WTC11 (cell line): ENCODE measurements around the gene CDH3. TPM values are rescaled to one million over a fixed set of nuclear protein-coding genes. Genes with fewer than 3 reads are reported as not detected.

Experiments used
- AFF4 ChIP-seq: sonication (generic); formaldehyde crosslinking; IDR thresholded peaks from 2 replicates; pipeline ENCODE4 v1.8.1; 2023; ENCODE audit warnings: mild to moderate bottlenecking, missing genetic modification reagents, borderline replicate concordance
- ARID4B ChIP-seq: sonication (generic); formaldehyde crosslinking; IDR thresholded peaks from 2 replicates; pipeline ENCODE4 v1.8.0; 2023; ENCODE audit warnings: missing genetic modification reagents, mild to moderate bottlenecking, borderline replicate concordance
- CTCF ChIP-seq: fragments of 200-600 bp; IDR thresholded peaks from 2 replicates; pipeline ENCODE4 v1.8.0; 2022; ENCODE audit warnings: antibody characterized with exemption
- EMX1 ChIP-seq: fragments of 250-450 bp; sonication (Bioruptor Pico); IDR thresholded peaks from 2 replicates; pipeline ENCODE4 v1.8.0; 2021; ENCODE audit warnings: mild to moderate bottlenecking
- FOXJ3 ChIP-seq: sonication (generic); formaldehyde crosslinking; IDR thresholded peaks from 2 replicates; pipeline ENCODE4 v1.9.0; 2021; ENCODE audit warnings: missing genetic modification reagents, mild to moderate bottlenecking, borderline replicate concordance
- FOXK1 ChIP-seq: sonication (generic); formaldehyde crosslinking; IDR thresholded peaks from 2 replicates; pipeline ENCODE4 v1.8.0; 2022; ENCODE audit warnings: mild to moderate bottlenecking, moderate library complexity, missing genetic modification reagents
- HMGA2 ChIP-seq: fragments of 250-450 bp; sonication (Bioruptor Pico); IDR thresholded peaks from 2 replicates; pipeline ENCODE4 v1.4.0; 2021; ENCODE audit warnings: mild to moderate bottlenecking, moderate library complexity
- IRF2 ChIP-seq: sonication (generic); formaldehyde crosslinking; IDR thresholded peaks from 2 replicates; pipeline ENCODE4 v1.8.0; 2022; ENCODE audit warnings: low read depth, missing genetic modification reagents, borderline replicate concordance
- NFATC4 ChIP-seq: fragments of 250-450 bp; sonication (Bioruptor Pico); IDR thresholded peaks from 2 replicates; pipeline ENCODE4 v1.9.0; 2021; ENCODE audit warnings: mild to moderate bottlenecking
- NFE2L1 ChIP-seq: sonication (generic); formaldehyde crosslinking; IDR thresholded peaks from 2 replicates; pipeline ENCODE4 v1.8.1; 2023; ENCODE audit warnings: missing genetic modification reagents
- NR3C1 ChIP-seq: sonication (generic); formaldehyde crosslinking; conservative IDR thresholded peaks from 2 replicates; pipeline ENCODE4 v1.8.1; 2023; ENCODE audit warnings: low read depth, mild to moderate bottlenecking, missing genetic modification reagents
- PRRX2 ChIP-seq: fragments of 250-450 bp; sonication (Bioruptor Pico); IDR thresholded peaks from 2 replicates; pipeline ENCODE4 v1.8.0; 2021; ENCODE audit warnings: mild to moderate bottlenecking
- SMAD4 ChIP-seq: sonication (generic); formaldehyde crosslinking; IDR thresholded peaks from 2 replicates; pipeline ENCODE4 v1.8.0; 2022; ENCODE audit warnings: mild to moderate bottlenecking, missing genetic modification reagents
- SP1 ChIP-seq: sonication (generic); formaldehyde crosslinking; conservative IDR thresholded peaks from 2 replicates; pipeline ENCODE4 v1.8.1; 2022; ENCODE audit warnings: missing genetic modification reagents
- TCF7 ChIP-seq: sonication (generic); formaldehyde crosslinking; IDR thresholded peaks from 2 replicates; pipeline ENCODE4 v1.8.0; 2022; ENCODE audit warnings: mild to moderate bottlenecking, low read depth, missing genetic modification reagents, moderate library complexity
- ZMAT4 ChIP-seq: fragments of 250-450 bp; sonication (Bioruptor Pico); IDR thresholded peaks from 2 replicates; pipeline ENCODE4 v1.9.0; 2021; ENCODE audit warnings: mild to moderate bottlenecking
- ZNF219 ChIP-seq: sonication (generic); formaldehyde crosslinking; IDR thresholded peaks from 2 replicates; pipeline ENCODE4 v1.8.0; 2023; ENCODE audit warnings: missing genetic modification reagents, mild to moderate bottlenecking, borderline replicate concordance
- ZNF416 ChIP-seq: fragments of 250-450 bp; sonication (Bioruptor Pico); IDR thresholded peaks from 2 replicates; pipeline ENCODE4 v1.9.0; 2021; ENCODE audit warnings: mild to moderate bottlenecking, inconsistent platforms
- ZNF532 ChIP-seq: fragments of 250-450 bp; sonication (Bioruptor Pico); IDR thresholded peaks from 2 replicates; pipeline ENCODE4 v1.9.0; 2021; ENCODE audit warnings: mild to moderate bottlenecking, borderline replicate concordance
- total RNA-seq: library from RNA; stranded (reverse); gene quantifications from 3 replicates; pipeline ENCODE4 v1.2.3, GENCODE V29; 2021
- TF ChIP-seq, protein P1 (sequence below): sonication (generic); formaldehyde crosslinking; IDR thresholded peaks from 2 replicates; pipeline ENCODE4 v1.8.0; 2023; ENCODE audit warnings: missing genetic modification reagents
- TF ChIP-seq, protein P2 (sequence below): sonication (generic); formaldehyde crosslinking; IDR thresholded peaks from 2 replicates; pipeline ENCODE4 v1.8.1; 2023; ENCODE audit warnings: mild to moderate bottlenecking, missing genetic modification reagents, moderate library complexity

Gene CDH3
- total RNA-seq, 1 experiment from 2014 or later, result 128 TPM

DNA sequence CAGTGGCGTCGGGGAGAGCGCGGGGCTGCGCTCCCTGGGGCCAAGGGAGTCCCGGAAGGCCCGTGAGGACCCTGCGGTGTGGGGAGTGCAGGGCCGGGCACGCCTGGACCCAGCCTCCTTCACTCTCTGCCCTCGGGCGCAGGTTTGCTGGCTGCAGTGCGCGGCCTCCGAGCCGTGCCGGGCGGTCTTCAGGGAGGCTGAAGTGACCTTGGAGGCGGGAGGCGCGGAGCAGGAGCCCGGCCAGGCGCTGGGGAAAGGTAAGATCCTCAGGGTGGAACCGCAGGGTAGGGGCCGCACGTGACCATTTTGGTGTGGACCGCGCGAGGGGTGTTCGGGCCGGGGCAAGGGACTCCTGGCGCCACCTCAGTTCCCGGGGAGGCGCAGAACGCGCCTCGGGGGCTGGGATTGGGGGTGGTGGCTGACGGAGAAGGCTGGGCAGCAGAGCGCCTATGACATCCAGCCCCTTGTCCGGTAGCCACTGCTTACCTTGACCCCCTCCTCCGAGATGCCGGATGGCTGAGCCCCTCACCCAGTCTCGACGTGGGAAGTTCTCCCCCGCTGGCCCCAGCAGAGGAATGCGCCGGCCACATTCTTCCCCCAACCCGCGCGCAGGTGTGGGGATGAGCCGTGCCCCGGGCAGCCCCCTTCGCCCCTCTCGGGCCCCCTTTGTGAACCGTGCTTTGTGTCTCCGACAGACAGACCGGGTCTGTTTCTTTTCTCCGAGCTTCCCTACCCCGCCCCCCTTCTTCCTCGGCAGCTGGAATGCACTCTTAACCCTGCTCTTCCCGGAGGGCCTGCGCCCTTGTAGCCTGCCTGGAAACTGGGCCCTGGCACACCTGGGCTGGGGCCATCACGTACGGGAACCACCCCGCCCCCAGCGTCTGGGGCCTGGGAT is 631 bp downstream of the CDH3 start (continued):
- TF ChIP-seq, protein P1, sequence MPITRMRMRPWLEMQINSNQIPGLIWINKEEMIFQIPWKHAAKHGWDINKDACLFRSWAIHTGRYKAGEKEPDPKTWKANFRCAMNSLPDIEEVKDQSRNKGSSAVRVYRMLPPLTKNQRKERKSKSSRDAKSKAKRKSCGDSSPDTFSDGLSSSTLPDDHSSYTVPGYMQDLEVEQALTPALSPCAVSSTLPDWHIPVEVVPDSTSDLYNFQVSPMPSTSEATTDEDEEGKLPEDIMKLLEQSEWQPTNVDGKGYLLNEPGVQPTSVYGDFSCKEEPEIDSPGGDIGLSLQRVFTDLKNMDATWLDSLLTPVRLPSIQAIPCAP (CRISPR knock-in tag), result no peak
- TF ChIP-seq ZNF416 (CRISPR knock-in tag) (no peak), HMGA2 (no peak), CTCF (no peak), AFF4 (no peak), NFATC4 (CRISPR knock-in tag) (no peak), NR3C1 (no peak), ZNF219 (CRISPR knock-in tag) (no peak), FOXK1 (CRISPR knock-in tag) (0 out of 2 replicates have a peak, but pooled peaks have one; percentile 2), SMAD4 (CRISPR knock-in tag) (no peak), NFE2L1 (no peak), PRRX2 (CRISPR knock-in tag) (no peak), FOXJ3 (no peak), TCF7 (CRISPR knock-in tag) (no peak), ARID4B (CRISPR knock-in tag) (0 out of 2 replicates have a peak, but pooled peaks have one; percentile 44), IRF2 (no peak), ZNF532 (CRISPR knock-in tag) (no peak), ZMAT4 (CRISPR knock-in tag) (no peak), SP1 (CRISPR knock-in tag) (no peak; the same call in 1 of the 2 replicates), EMX1 (CRISPR knock-in tag) (no peak)
- TF ChIP-seq, protein P2, sequence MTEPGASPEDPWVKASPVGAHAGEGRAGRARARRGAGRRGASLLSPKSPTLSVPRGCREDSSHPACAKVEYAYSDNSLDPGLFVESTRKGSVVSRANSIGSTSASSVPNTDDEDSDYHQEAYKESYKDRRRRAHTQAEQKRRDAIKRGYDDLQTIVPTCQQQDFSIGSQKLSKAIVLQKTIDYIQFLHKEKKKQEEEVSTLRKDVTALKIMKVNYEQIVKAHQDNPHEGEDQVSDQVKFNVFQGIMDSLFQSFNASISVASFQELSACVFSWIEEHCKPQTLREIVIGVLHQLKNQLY (CRISPR knock-in tag), result 0 out of 2 replicates have a peak, but pooled peaks have one; percentile 9
